RPMI7951 (cell line): ENCODE measurements around the gene MEX3B. TPM values are rescaled to one million over a fixed set of nuclear protein-coding genes. Genes with fewer than 3 reads are reported as not detected.

ENCODE experiments used
- DNase-seq: peaks from one replicate; pipeline ENCODE4 v3.0.0-alpha.2; 2012; ENCODE audit warnings: low read depth
- total RNA-seq: library from RNA; depleted of rRNA; stranded (reverse); fragments of >200 nt; shearing (Covaris generic); gene quantifications from 2 replicates; pipeline ENCODE4 v1.2.3, GENCODE V29; 2014; rRNA removed

MEX3B gene
- total RNA-seq, result 7.1 and 8.1 TPM in 2 replicates

DNA sequence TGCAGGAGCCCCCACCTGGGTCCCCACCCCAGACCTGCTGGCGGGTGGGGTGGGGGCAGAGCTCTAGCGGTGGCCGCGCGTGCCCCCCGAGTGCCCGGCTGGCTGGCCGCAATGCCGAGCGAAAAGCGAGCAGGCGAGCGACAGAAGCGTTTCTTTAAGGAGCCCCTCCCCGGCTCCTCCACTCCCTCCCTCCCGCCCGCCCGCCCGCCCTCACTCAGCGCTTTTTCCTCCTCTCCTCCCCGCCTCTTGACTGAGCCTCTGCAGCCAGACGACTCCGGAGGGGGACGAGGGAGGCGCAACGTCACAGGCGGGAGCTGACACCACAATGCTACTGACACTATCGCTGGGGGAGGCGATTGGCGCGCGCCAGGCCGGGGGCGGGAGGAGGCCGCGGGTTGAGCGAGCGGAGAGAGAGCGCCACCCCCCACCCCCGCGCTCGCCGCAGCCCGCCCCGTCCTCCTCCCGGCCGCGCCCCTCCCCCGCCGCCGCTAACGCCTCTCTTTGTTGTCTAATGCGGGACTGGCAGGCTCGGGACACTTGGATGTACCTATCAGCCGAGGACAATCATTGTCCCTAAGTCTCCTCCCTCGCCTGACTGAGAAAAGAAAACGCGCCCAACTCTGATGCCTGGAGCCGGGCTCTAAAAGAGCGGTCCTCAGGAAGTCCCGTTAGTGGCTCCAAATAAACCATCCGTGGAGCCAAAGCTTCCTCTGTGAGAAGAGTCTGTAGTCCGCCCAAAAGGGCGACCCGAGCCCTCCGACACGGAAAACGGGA, at the start of gene MEX3B:
Gene MEX3B, minus strand, starts transcription at position 127 of the 774 bp plus-strand sequence. CDS start 313 bp downstream, outside the sequence.
- DNase-seq, result peak; percentile 99

DNA sequence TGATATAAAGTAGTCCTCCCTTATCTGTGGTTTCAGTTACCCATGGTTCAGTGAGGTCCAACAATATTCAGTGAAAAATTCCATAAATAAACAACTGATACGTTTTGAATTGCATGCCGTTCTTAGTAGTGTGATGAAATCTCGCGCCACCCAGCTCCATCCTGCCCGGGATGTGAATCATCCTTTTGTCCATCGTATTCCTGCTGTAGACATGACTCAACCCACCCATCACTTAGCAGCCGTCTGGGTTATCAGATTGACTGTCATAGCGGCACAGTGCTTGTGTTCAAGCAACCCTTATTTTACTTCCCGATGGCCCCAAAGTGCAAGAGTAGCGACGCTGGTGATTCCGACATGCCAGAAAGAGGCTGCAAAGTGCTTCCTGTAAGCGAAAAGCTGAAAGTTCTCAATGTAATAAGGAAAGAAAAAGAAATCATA, 48.0 kb upstream of the MEX3B start:
- peak; percentile 95 for DNase-seq

DNA sequence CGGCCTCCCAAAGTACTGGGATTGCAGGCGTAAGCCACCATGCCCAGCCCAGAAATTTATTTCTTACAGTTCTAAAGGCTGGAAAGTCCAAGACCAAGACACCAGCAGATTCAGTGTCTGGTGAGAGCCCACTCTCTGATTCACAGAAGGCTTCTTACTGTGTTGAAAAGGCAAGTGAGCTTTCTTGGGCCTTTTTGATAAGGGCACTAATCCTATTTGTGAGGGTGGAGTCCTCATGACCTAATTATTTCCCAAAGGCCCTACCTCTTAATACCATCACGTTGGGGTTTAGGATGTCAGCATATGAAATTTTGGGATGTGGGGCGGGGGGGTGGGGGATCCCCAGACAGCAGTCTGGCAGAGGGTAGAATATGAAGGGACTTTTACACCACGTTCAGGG, 47.5 kb upstream of the MEX3B start:
- DNase-seq, result no peak

DNA sequence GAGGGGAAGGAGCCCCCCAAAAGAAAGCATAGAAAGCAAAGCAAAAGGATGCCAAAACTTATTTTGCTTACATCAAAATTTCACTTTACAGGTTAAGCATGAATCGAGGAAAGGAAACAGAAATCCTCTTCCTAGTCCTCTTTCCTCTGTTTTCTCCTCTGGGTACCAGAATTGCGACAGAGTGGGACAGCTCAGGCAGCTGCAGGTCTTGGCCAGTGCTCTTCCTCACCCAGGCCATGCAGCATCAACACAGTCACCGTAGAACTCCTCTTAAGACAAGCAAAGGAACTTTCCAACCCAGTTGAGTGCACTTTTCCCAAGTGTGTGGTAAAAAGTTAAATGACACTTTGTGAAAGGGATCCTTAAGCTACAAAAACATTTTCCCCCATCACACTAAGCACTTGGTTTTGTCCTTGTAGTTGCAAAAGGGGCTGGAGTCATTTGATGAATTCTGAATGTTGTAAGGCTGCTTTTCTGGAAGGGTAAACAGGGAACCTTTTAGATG, 45.9 kb upstream of the MEX3B start:
- no peak for DNase-seq

DNA sequence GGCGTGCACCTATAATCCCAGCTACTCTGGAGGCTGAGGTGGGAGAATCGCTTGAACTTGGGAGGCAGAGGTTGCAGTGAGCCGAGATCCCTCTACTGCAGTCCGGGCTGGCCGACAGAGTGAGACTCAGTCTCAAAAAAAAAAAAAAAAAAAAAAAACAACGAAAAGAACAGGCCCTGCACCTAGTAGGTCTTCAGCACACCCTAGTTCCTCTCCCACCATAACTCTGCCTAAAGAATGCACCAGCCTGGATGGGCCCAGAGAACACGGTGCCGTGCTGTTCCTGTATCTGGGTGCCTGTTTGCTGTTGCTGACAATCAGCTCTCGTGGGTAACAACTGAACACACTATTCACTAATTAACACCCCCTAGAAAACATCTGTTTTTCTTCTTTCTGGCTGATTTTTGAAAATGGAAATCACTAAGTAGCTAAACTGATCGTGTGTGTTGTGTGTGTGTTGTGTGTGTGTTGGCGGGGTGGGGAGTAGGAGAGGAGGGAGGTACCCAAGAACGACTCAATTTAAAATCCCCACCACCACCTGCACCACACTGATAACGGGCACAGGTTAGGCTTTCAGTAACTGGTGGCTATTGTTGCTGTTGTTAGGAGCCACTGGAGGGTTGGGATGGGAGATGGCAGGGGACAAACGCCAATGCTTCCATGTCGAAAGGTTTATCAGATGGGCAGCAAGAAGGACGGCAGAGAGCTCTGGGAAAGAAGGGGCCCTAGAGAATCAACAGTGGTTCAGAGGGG, 40.6 kb upstream of the MEX3B start:
- no peak for DNase-seq

DNA sequence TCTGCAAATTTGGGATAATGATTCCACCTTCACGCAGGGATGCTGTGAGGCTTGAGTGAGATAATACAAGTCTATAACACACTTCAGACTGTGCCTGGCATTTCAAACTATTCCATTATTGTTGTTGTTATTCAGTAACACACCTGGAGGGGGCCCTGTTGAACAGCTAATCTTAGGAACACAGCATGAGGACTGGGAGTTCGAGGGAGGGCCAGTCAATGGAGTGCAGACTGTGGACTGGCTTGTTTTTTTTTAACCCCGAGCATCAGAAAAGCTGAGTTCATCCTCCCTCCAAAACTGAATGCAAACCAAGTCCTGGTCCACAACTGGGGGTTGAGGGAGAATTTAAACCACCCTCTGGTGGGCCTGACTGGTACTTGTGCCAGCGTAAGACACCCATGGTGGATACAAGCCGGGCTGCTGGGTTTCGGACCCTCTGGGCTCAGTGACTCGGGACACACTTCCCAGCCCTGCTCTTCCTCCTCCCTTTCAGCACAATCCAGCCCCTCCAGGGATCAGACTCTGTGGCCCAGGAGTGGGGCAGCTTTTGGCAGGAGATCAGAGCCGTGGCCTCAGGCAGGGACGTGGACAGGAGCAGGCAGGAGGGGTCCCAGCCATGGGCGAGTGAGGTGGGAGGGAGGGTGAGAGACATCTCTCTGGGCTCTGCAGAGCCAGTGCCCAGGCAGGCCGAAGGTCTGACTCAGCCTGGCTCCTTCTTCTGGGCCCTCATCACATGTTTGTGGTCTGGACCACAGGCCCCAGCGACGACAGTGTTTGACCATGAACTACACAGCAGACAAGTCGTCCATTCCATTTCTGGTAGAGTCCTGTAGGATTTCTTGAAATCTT, 36.3 kb upstream of the MEX3B start:
- peak; percentile 99 for DNase-seq

DNA sequence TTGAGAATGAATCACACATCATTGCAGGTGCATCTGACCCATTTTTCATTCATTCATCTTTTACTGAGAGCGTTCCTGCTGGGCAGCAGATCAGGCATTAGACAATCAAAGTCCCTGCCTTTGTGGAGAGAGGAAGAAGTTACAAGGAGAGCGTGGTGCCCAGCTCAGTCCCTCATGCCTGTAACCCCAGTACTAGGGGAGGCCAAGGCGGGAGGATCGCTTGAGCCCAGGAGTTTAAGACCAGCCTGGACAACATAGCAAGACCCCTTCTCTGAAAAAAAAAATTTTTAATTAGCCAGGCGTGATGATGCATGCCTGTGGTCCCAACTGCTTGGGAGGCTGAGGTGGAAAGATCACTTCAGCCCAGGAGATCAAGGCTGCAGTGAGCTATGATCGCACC, 35.0 kb upstream of the MEX3B start:
- DNase-seq, result no peak

DNA sequence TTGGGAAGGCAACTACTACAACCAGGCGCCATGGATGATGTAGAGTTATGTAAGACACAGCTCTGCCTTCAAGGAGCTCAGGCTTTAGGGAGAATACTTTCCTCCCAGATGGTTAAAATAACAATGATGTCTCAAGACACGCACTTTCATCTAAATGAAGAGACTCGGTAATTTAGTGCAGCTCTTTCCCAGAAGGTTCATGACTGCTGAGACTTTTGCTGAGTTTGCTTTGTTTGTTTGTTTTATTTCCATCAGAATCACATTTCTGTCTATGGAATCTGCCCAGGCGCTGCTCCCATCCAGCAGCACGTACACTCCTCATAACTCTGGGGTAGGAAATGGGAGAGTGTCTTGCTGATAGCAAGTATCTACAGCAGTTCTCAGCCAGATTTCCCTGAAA, 33.9 kb upstream of the MEX3B start:
- no peak for DNase-seq

DNA sequence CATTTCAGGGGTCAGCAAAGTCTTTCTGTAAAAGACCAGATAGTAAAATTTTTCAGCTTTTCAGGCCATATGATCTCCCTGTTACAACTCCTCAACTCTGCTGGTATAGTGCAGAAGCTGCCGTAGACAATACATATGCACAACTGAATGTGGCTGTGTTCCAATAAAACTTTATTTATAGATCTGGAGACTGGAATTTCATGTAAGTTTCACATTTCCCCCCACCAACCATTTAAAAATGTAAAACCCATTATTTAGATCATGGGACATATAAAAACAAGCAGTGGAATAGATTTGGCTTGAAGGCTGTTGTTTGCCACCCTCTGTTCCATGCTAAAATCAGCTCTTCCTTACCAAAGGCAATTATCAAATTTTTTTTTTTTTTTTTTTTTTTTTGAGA, 28.8 kb upstream of the MEX3B start:
- DNase-seq, result no peak

DNA sequence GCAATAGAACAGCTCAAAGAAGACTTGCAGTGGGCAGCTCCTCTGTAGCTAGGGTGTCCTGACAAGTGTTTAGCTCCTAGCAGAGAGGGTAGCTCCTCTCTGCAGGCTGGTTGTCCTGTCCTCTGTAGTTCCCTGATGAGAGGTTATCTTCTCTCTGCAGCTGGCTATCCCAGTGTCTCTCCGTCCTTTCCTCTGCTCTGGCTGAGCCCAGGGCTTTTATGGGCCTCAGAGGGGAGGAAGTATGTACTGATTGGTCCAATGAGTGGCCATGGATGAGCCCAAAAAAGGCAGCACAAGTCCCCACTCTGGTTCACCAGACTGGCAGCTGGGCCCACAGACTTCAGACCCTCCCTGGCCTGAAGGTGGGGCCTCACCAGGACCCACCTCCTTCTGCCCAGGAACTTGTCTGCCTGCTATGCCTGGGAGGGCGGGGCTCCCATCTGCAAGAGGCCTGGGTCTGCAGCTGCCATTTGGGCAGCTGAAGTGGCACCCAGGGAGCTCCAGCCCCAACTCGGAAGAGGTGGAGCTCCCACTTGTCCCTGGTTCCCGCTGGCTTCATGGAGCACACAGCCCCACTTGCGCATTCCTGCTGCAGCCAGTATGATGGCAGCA, 27.2 kb upstream of the MEX3B start:
- no peak for DNase-seq

DNA sequence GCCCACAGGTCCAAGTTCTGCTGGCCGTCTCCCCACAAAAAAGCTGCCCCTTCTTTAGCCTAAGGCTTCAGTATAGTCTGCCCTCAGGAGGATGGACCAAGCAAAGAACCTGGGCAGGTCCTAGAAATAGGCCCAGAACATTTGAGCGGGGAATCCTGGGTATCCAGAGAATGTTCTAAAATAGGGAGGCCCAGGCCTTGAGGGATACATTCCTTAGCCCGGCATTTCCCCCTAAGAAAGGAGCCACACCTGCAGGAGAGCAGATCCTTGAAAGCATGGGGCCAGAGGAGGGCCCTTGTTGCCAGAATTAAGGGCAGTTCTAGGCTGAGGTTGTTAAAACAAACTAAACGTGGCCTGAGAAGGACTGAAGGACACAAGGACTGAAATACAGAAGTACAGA, 20.6 kb upstream of the MEX3B start:
- DNase-seq, result no peak

DNA sequence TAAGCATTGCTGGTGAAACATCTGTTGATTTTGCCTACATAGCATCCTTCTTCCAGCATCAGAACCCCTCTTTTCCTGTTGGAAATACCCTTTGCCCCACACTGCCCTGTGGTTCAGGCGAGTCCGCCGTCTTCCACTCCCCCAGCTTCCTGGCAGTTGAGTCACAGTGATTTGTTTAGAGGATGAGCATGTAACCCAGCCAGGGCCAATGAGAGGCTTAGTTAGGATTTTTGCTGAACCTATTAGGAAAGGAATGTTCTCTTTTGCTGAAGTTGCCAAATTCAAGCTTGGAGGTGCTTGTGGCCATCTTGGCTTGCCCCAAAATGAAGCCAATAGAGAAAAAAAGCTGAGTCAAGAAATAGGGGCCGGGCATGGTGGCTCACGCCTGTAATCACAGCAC, 19.0 kb upstream of the MEX3B start:
- DNase-seq, result peak; percentile 42

DNA sequence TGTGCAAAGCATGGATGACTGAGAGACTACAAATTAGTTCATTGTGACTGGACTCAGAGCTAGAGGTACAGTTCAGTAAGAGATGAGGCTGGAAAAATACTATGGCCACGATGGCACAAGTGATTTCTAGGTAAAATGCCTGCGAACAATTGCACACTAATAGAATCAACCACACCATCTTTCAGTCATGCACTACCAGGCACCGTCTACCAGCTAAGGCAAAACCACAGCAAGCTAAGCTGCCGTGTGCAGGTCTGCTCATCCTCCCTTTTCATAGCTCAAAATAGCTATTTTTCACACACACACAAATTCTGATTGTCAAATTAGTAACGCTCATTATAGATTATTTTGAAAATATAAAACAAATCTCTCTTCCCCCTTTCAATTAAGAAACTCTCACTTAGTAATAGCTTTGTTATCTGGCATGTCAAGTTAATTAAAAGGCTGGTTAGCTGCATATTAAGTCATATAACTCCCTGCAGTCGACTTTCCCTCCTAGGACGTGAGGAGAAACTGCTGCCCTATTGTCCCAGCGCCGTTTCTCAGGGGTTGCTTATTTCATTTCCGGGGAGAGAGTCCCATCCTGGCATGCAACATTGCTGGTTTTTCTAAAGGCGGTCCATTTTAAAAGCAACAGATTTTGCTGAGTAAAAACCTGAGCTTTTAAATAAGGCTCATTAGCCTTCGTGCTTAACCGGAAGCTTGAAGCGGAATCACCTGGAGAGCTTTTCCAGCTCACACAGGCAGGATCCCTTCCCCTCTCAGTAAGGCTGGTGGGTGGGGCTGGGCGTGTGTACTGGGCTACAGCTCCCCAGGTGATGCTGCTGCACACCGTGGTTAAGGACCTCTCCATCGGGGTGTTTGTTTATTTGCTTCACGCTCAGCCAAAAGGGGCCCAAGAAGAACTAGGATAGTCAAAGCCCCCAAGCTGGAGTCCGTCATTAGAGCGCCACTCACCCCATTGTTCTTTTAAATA, 16.9 kb upstream of the MEX3B start:
- no peak for DNase-seq

DNA sequence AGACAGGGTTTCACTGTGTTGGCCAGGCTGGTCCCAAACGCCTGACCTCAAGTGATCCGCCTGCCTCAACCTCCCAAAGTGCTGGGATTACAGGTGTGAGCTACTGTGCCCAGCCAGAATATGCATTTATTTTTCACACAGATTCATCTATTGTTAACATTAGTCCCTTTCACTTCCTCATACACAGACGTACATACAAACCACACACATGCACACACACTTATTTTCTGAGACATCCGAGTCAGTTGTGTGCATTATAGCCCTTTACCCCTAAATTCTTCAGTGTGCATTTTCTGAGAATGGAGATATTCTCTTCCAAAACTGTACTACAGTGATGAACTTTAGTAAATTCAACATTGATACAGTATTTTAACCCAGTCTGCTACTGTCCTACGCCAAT, 15.0 kb upstream of the MEX3B start:
- no peak for DNase-seq

DNA sequence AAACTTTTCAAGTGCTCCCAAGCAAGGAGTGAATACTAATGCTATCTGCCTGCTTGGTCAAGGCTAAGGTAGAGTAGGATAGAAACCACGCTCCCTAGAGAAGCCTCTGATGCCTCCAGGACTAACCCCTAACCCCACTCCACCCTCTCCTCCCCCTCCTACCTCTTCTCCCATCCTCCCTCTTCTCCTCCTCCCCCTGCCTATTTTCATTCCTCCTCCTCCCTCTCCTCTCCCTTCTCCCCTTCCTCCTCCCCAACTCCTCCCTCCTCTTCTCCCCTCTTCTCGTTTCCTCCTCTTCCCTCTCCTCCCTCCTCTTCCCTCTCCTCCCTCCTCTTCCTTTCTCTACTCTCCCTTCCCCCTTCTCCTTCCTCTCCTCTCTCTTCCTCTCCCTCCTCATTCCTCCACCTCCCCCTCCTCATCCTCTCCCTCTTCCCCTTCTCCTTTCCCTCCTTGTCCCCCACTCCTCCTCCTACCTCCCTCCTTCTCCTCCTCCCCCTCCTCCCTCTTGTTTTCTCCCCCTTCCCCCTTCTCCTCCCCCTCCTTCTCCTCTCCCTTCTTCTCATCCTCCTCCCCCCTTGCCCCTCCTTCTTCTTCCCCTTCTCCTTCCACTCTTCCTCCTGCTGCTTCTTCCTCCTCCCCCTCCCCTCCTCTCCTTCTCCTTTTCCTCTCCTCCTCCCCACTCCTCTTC, 12.8 kb upstream of the MEX3B start:
- no peak for DNase-seq

DNA sequence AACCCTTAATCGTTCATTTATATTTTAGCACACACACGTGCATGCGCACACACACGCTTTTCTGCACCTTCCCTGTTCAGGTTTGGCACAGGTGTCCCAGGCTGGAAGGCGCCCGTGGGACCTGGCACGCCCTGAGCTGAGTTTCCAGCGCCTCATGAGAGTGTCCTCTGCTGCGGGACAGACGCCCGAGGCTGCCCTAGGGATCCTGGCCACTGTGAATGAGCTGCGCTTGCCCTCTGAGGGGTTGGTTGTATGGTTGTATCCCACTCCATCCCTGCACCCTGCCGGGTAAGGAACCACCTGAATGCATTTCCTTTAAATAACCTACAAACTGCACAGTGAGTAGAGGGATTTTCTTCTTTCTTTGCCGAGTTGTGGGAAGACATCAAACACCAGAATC, 12.2 kb upstream of the MEX3B start:
- DNase-seq, result no peak

DNA sequence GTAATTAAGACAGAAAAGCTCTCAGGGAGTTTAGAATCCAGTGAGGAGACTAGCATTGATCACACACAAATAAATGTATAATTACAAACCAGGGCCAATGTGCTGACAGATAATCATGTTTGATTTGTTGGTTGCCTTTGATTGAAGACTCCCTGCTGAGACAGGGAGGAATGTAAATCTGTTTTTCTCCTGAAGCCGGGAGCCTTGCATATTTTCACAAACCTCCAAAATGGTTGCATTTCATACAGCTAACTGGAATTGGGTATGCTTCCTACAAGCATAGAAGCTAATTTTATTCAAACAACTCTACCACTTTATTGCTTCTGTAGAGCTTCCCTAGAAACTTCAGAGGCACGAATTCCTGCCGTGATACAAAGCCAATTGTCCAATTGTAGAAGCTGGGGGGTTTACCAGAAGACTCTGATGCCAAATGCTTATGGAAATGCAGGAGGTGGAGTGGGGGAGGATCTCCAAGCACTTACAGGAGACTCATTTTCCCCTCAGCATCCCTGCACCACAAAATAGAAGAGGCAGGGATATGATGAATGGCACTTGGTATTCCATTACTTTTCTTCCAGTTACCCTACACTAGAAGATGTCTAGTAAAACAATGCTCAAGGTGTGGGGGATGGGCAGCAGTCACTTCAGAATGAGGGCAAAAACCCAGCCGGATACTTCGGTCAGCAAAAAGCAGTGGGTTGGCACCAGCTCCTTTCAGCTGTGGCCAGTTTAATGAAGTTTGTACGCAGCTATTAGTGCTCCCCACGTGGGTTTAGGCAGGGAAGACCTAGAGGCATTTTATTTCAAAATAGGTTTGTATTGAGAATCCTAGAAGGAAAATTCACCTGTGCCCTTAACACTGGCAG, 11.4 kb upstream of the MEX3B start:
- no peak for DNase-seq

DNA sequence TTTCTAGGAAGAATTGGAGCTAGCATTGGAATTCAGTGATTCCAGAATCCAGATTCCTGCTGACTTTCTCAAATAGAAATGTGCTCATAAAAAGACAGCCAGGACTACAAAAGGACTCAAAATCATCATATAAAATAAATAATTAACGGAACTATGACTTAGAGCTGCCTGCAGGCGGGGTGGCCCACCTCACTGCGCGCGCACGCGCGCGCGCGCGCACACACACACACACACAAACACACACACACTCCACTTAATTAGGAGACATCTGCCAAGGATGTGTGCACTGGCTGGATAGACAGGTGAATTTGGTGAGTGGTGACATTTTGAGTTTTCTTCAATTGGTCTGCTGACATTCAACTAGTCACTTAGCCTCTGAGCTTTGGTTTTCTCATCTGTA, 6.9 kb upstream of the MEX3B start:
- no peak for DNase-seq

DNA sequence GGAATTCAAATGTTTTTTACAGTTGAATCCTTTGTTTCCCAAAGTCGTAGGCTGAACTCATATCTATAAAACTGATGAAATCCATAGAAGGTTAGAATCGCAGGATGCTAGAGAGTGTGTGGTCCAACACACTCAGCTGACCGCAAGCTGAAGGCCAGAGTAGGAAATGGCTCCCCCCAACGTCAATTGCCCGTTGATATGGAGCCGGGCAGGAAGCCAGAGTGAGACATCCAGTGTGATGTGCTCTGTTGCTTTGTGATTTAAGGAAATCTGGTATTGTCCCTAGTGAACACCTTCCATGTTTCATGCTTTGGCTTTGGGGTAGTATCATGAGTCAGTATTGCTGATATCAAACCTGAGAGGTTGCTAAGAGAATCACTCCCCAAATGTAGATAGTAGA, 5.8 kb upstream of the MEX3B start:
- DNase-seq, result peak; percentile 80
